ENCODE measurements around the gene CHD1. TPM values are rescaled to one million over a fixed set of nuclear protein-coding genes. Genes with fewer than 3 reads are reported as not detected.

The CHD1 gene
- total RNA-seq, 1 experiment from 2014 or later: 41.8 TPM

DNA sequence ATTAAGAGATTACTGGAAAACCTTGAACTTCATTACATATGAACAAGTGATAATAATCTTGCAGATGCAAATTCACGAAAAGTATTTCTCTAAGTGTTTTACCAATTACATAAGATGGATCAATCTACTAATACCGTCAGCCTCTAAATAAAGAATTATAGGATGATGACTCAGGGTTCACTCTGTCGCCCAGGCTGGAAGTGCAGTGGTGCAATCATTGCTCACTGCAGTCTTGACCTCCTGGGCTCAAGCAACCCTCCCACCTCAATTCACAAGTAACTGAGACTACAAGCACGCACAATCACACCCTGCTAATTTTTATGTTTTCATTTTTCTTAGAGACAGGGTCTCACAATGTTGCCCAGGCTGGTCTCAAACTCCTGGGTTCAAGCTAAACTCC, 56.1 kb downstream of the CHD1 start (continued):
- TF ChIP-seq, protein P1, sequence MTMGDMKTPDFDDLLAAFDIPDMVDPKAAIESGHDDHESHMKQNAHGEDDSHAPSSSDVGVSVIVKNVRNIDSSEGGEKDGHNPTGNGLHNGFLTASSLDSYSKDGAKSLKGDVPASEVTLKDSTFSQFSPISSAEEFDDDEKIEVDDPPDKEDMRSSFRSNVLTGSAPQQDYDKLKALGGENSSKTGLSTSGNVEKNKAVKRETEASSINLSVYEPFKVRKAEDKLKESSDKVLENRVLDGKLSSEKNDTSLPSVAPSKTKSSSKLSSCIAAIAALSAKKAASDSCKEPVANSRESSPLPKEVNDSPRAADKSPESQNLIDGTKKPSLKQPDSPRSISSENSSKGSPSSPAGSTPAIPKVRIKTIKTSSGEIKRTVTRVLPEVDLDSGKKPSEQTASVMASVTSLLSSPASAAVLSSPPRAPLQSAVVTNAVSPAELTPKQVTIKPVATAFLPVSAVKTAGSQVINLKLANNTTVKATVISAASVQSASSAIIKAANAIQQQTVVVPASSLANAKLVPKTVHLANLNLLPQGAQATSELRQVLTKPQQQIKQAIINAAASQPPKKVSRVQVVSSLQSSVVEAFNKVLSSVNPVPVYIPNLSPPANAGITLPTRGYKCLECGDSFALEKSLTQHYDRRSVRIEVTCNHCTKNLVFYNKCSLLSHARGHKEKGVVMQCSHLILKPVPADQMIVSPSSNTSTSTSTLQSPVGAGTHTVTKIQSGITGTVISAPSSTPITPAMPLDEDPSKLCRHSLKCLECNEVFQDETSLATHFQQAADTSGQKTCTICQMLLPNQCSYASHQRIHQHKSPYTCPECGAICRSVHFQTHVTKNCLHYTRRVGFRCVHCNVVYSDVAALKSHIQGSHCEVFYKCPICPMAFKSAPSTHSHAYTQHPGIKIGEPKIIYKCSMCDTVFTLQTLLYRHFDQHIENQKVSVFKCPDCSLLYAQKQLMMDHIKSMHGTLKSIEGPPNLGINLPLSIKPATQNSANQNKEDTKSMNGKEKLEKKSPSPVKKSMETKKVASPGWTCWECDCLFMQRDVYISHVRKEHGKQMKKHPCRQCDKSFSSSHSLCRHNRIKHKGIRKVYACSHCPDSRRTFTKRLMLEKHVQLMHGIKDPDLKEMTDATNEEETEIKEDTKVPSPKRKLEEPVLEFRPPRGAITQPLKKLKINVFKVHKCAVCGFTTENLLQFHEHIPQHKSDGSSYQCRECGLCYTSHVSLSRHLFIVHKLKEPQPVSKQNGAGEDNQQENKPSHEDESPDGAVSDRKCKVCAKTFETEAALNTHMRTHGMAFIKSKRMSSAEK (CRISPR knock-in tag; IDR thresholded peaks at IDR 0.05; ENCODE audit: borderline replicate concordance): no peak
- no peak for TF ChIP-seq SMAD3 (CRISPR knock-in tag; IDR thresholded peaks at IDR 0.05; ENCODE audit: borderline replicate concordance)
- no peak for TF ChIP-seq CREB1 (CRISPR knock-in tag; IDR thresholded peaks at IDR 0.05)
- no peak for TF ChIP-seq ATF1 (CRISPR knock-in tag; IDR thresholded peaks at IDR 0.05)
- TF ChIP-seq, protein P2, sequence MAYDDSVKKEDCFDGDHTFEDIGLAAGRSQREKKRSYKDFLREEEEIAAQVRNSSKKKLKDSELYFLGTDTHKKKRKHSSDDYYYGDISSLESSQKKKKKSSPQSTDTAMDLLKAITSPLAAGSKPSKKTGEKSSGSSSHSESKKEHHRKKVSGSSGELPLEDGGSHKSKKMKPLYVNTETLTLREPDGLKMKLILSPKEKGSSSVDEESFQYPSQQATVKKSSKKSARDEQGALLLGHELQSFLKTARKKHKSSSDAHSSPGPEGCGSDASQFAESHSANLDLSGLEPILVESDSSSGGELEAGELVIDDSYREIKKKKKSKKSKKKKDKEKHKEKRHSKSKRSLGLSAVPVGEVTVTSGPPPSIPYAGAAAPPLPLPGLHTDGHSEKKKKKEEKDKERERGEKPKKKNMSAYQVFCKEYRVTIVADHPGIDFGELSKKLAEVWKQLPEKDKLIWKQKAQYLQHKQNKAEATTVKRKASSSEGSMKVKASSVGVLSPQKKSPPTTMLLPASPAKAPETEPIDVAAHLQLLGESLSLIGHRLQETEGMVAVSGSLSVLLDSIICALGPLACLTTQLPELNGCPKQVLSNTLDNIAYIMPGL (CRISPR knock-in tag; IDR thresholded peaks at IDR 0.05): no peak
- no peak for TF ChIP-seq TP53 (CRISPR knock-in tag; IDR thresholded peaks at IDR 0.05)
- TF ChIP-seq, protein P3, sequence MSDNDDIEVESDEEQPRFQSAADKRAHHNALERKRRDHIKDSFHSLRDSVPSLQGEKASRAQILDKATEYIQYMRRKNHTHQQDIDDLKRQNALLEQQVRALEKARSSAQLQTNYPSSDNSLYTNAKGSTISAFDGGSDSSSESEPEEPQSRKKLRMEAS (CRISPR knock-in tag; IDR thresholded peaks at IDR 0.05): no peak
- TF ChIP-seq, protein P4, sequence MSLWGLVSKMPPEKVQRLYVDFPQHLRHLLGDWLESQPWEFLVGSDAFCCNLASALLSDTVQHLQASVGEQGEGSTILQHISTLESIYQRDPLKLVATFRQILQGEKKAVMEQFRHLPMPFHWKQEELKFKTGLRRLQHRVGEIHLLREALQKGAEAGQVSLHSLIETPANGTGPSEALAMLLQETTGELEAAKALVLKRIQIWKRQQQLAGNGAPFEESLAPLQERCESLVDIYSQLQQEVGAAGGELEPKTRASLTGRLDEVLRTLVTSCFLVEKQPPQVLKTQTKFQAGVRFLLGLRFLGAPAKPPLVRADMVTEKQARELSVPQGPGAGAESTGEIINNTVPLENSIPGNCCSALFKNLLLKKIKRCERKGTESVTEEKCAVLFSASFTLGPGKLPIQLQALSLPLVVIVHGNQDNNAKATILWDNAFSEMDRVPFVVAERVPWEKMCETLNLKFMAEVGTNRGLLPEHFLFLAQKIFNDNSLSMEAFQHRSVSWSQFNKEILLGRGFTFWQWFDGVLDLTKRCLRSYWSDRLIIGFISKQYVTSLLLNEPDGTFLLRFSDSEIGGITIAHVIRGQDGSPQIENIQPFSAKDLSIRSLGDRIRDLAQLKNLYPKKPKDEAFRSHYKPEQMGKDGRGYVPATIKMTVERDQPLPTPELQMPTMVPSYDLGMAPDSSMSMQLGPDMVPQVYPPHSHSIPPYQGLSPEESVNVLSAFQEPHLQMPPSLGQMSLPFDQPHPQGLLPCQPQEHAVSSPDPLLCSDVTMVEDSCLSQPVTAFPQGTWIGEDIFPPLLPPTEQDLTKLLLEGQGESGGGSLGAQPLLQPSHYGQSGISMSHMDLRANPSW (CRISPR knock-in tag; conservative IDR thresholded peaks at IDR 0.05; ENCODE audit: low read depth): no peak
- TF ChIP-seq, protein P5, sequence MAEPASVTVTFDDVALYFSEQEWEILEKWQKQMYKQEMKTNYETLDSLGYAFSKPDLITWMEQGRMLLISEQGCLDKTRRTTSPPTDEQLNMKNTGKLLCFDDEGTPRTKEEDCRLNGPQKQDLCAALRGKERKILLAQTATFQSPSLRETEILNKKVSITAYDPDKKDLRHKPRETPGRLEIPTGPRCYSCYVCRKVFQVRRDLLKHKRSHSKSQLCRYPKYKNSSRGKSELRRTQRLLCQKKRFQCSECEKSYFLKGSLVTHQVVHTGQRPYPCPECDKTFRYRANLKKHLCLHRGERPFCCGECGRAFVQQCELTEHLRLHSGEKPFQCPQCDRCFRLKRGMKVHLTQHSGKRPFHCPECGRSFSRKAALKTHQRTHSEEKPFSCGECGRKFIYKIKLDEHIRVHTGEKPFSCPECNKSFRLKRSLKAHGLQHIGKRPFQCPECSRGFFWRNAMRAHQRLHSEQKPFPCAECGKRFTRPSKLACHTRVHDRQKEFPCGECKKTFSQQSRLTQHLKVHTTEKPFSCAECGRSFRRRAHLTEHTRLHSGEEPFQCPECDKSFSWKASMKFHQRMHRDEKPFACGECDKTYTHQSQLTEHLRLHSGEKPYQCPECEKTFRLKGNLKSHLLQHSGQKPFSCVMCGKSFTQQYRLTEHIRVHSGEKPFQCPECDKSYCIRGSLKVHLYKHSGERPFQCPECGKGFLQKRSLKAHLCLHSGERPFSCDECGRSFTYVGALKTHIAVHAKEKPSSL (CRISPR knock-in tag; conservative IDR thresholded peaks at IDR 0.05): no peak

DNA sequence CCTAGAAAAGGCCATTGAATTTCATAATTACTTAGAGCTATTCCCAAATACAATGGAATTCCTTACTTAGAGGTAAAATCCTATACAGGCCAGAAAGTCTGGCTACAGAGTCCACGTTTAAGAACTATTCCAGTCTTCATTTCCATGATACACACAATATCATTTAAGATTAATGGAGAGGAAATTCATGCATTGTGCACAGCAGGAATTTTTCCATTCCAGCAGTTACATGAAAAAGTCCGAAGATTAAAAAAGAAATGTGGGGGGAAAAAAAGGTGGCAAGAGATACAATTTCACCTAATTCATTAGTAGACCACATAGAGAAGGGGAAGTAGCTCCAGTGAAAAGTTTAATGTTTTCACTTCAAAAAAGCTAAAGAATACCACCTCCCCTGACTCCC, 63.1 kb downstream of the CHD1 start:
- Mint-ChIP-seq H3K4me3 (no peak overlapping the region), H3K4me1 (no peaks in the 10 kb centered on the region), H3K27ac (no peak overlapping the region), H3K9me3 (no peaks in the 10 kb centered on the region), H3K36me3 (peaks cover 50% of the 10 kb centered on the region), H3K27me3 (ENCODE audit: low read depth) (no peaks in the 10 kb centered on the region)
- no peak for ATAC-seq
- ChIA-PET CTCF (interaction anchor here (1.1 kb wide), 1 partner anchor 69 kb away, joined by 3 read pairs; no protein-coding TSS in a partner anchor), POLR2A (no interaction called here)
- DNase-seq (ENCODE audit: low spot score): no peak
- TF ChIP-seq, protein P6, sequence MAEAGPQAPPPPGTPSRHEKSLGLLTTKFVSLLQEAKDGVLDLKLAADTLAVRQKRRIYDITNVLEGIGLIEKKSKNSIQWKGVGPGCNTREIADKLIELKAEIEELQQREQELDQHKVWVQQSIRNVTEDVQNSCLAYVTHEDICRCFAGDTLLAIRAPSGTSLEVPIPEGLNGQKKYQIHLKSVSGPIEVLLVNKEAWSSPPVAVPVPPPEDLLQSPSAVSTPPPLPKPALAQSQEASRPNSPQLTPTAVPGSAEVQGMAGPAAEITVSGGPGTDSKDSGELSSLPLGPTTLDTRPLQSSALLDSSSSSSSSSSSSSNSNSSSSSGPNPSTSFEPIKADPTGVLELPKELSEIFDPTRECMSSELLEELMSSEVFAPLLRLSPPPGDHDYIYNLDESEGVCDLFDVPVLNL (CRISPR knock-in tag; IDR thresholded peaks at IDR 0.05; ENCODE audit: borderline replicate concordance, low read depth): no peak
- TF ChIP-seq, protein P1 (CRISPR knock-in tag; IDR thresholded peaks at IDR 0.05; ENCODE audit: borderline replicate concordance): no peak
- TF ChIP-seq HMGA2 (CRISPR knock-in tag; IDR thresholded peaks at IDR 0.05): no peak
- TF ChIP-seq ZNF219 (CRISPR knock-in tag; IDR thresholded peaks at IDR 0.05; ENCODE audit: borderline replicate concordance): no peak
- no peak for TF ChIP-seq KAT7 (CRISPR knock-in tag; IDR thresholded peaks at IDR 0.05; ENCODE audit: borderline replicate concordance)
- no peak for TF ChIP-seq TEAD1 (CRISPR knock-in tag; IDR thresholded peaks at IDR 0.05)
- TF ChIP-seq, protein P7, sequence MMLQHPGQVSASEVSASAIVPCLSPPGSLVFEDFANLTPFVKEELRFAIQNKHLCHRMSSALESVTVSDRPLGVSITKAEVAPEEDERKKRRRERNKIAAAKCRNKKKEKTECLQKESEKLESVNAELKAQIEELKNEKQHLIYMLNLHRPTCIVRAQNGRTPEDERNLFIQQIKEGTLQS (CRISPR knock-in tag; conservative IDR thresholded peaks at IDR 0.05): no peak
- TF ChIP-seq, protein P8, sequence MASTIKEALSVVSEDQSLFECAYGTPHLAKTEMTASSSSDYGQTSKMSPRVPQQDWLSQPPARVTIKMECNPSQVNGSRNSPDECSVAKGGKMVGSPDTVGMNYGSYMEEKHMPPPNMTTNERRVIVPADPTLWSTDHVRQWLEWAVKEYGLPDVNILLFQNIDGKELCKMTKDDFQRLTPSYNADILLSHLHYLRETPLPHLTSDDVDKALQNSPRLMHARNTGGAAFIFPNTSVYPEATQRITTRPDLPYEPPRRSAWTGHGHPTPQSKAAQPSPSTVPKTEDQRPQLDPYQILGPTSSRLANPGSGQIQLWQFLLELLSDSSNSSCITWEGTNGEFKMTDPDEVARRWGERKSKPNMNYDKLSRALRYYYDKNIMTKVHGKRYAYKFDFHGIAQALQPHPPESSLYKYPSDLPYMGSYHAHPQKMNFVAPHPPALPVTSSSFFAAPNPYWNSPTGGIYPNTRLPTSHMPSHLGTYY (CRISPR knock-in tag; IDR thresholded peaks at IDR 0.05): no peak

All from WTC11 (cell line).